ENCODE measurements around the gene NOP9. TPM values are rescaled to one million over a fixed set of nuclear protein-coding genes. Genes with fewer than 3 reads are reported as not detected.

The NOP9 gene
- total RNA-seq, 1 experiment from 2014 or later, result 34.0 TPM

GRCh38 chr14:24309538-24310264 lies 10.1 kb downstream of the NOP9 start, which contains the start of gene LTB4R2:
LTB4R2 (plus strand) TSS chr14:24310140; CDS start chr14:24310665, 525 bp downstream.
- TF ChIP-seq, protein P1, sequence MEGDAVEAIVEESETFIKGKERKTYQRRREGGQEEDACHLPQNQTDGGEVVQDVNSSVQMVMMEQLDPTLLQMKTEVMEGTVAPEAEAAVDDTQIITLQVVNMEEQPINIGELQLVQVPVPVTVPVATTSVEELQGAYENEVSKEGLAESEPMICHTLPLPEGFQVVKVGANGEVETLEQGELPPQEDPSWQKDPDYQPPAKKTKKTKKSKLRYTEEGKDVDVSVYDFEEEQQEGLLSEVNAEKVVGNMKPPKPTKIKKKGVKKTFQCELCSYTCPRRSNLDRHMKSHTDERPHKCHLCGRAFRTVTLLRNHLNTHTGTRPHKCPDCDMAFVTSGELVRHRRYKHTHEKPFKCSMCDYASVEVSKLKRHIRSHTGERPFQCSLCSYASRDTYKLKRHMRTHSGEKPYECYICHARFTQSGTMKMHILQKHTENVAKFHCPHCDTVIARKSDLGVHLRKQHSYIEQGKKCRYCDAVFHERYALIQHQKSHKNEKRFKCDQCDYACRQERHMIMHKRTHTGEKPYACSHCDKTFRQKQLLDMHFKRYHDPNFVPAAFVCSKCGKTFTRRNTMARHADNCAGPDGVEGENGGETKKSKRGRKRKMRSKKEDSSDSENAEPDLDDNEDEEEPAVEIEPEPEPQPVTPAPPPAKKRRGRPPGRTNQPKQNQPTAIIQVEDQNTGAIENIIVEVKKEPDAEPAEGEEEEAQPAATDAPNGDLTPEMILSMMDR (conservative IDR thresholded peaks at IDR 0.05; ENCODE audit: low read depth, low read length), result no peak
- no peak for TF ChIP-seq EZH2 (IDR thresholded peaks at IDR 0.05; ENCODE audit: borderline replicate concordance, low read depth, low read length, poor library complexity, severe bottlenecking)
- H3K27ac ChIP-seq (ENCODE audit: low read depth, low read length, poor library complexity, severe bottlenecking), result no peak within 1 kb of the TSS
- no peaks in the 10 kb centered on the region for H3K27me3 ChIP-seq (replicated peaks; ENCODE audit: insufficient read depth, low read depth, low read length, poor library complexity)
- CTCF ChIA-PET, result interaction anchor here (1.1 kb wide), 1 partner anchor 122 kb away, joined by 3 read pairs; no protein-coding TSS in a partner anchor
- intact Hi-C loops (cut with micrococcal nuclease; ENCODE audit: unreplicated experiment), result no loop called here
- BruUV-seq (replicated peaks), result no TSS peak
- peaks cover 16% of the 10 kb centered on the region for H3K36me3 ChIP-seq (ENCODE audit: insufficient read depth, low read length, poor library complexity, severe bottlenecking)
- no peaks in the 10 kb centered on the region for H3K9me3 ChIP-seq (ENCODE audit: low read depth, low read length, poor library complexity, severe bottlenecking)
- H3K4me3 ChIP-seq (ENCODE audit: low read depth, low read length, poor library complexity, severe bottlenecking), result no peak within 1 kb of the TSS
- POLR2A ChIA-PET (ENCODE audit: low non-redundant PET), result interaction anchor here (1.6 kb wide), 1 partner anchor 10 kb away, joined by 4 read pairs; the partner anchor contains the start of genes DHRS1 and NOP9
- peaks cover 13% of the 10 kb centered on the region for H3K4me1 ChIP-seq (ENCODE audit: insufficient read depth, low read length, poor library complexity, severe bottlenecking)
- DNase-seq (ENCODE audit: low spot score), result no peak

DNA sequence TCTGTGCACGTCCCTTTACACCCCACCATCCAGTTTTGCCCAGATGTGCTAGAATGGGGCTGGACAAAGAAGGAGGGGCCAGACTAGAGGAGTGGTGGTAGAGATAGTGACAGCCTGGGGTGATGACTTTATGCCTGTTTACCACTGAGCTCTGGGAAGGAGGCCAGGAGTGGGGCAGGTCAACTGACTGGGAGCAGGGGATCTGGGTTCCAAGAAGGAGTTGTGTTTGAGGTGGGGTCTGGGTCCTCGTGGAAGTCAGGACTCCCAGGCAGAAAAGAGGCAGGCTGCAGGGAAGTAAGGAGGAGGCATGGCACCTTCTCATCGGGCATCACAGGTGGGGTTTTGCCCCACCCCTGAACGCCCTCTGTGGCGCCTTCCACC lies 10.6 kb downstream of the NOP9 start:
- no TSS peak for BruUV-seq (replicated peaks)
- ChIA-PET POLR2A (ENCODE audit: low non-redundant PET) (interaction anchor here (1.6 kb wide), 1 partner anchor 10 kb away, joined by 4 read pairs; the partner anchor contains the start of genes DHRS1 and NOP9), CTCF (interaction anchor here (1.1 kb wide), 1 partner anchor 121 kb away, joined by 3 read pairs; no protein-coding TSS in a partner anchor)
- Histone ChIP-seq H3K4me1 (ENCODE audit: insufficient read depth, low read length, poor library complexity, severe bottlenecking) (peaks cover 13% of the 10 kb centered on the region), H3K4me3 (ENCODE audit: low read depth, low read length, poor library complexity, severe bottlenecking) (no peak overlapping the region), H3K27ac (ENCODE audit: low read depth, low read length, poor library complexity, severe bottlenecking) (no peak overlapping the region), H3K9me3 (ENCODE audit: low read depth, low read length, poor library complexity, severe bottlenecking) (no peaks in the 10 kb centered on the region), H3K27me3 (replicated peaks; ENCODE audit: insufficient read depth, low read depth, low read length, poor library complexity) (no peaks in the 10 kb centered on the region), H3K36me3 (ENCODE audit: insufficient read depth, low read length, poor library complexity, severe bottlenecking) (peaks cover 10% of the 10 kb centered on the region)
- intact Hi-C loops (cut with micrococcal nuclease; ENCODE audit: unreplicated experiment), result no loop called here
- TF ChIP-seq, protein P1 (conservative IDR thresholded peaks at IDR 0.05; ENCODE audit: low read depth, low read length), result no peak
- no peak for TF ChIP-seq EZH2 (IDR thresholded peaks at IDR 0.05; ENCODE audit: borderline replicate concordance, low read depth, low read length, poor library complexity, severe bottlenecking)
- no peak for DNase-seq (ENCODE audit: low spot score)

GRCh38 chr14:24310646-24311604 lies 11.3 kb downstream of the NOP9 start, which contains the start of gene LTB4R:
LTB4R (plus strand) TSS chr14:24311502; CDS start chr14:24315652, 4,150 bp downstream.
- peak; percentile 54 for DNase-seq (ENCODE audit: low spot score)
- Histone ChIP-seq H3K36me3 (ENCODE audit: insufficient read depth, low read length, poor library complexity, severe bottlenecking) (peaks cover 6% of the 10 kb centered on the region), H3K9me3 (ENCODE audit: low read depth, low read length, poor library complexity, severe bottlenecking) (no peaks in the 10 kb centered on the region), H3K27me3 (replicated peaks; ENCODE audit: insufficient read depth, low read depth, low read length, poor library complexity) (no peaks in the 10 kb centered on the region), H3K4me3 (ENCODE audit: low read depth, low read length, poor library complexity, severe bottlenecking) (no peak within 1 kb of the TSS), H3K4me1 (ENCODE audit: insufficient read depth, low read length, poor library complexity, severe bottlenecking) (peaks cover 13% of the 10 kb centered on the region), H3K27ac (ENCODE audit: low read depth, low read length, poor library complexity, severe bottlenecking) (no peak within 1 kb of the TSS)
- intact Hi-C loops (cut with micrococcal nuclease; ENCODE audit: unreplicated experiment), result no loop called here
- no peak for TF ChIP-seq EZH2 (IDR thresholded peaks at IDR 0.05; ENCODE audit: borderline replicate concordance, low read depth, low read length, poor library complexity, severe bottlenecking)
- TF ChIP-seq, protein P1 (conservative IDR thresholded peaks at IDR 0.05; ENCODE audit: low read depth, low read length), result peak; percentile 15; the same call in 1 of the 2 replicates
- ChIA-PET POLR2A (ENCODE audit: low non-redundant PET) (interaction anchor here (0.6 kb wide), 1 partner anchor 122 kb away, joined by 5 read pairs; the partner anchor contains the start of gene IPO4), CTCF (interaction anchor here (0.6 to 1.1 kb wide), 3 partner anchors 11 to 121 kb away, joined by 3 to 10 read pairs (median 3); no protein-coding TSS in a partner anchor)
- no TSS peak for BruUV-seq (replicated peaks)
